ENCODE data around the gene CLASP1.
"Not testable (repeated sequence)": the region's sequence is repeated elsewhere in the genome, so short reads cannot be mapped to it uniquely, and the experiment has no call there.

CLASP1 gene

DNA sequence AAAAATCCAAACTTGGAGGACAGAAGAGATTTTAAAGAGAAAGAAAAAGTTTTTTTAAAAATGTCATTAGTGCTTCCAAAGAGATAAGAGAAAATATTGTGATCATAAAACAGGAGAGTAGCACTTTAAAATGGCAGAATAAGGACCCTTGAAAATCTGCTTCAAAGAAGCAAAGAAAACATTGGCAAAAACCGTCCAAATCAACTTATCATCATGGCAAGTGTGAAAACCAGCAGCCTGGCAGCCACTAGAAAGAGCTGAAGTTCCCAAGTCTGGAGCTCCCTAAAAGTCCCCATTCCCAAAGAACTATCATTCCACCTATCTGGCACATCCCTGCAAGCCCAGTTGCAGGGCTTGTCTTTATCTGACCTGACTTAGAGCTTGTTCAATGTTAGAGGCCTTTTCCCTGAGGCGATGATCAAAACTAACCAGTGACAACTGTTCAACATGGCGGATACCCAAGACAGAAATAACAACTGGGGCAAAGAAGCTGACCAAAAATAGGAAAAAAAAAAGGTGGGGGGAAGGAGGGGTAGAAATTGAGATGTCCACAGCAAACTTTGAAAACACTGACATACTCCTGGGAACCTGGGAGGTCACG, 143.2 kb downstream of the CLASP1 start:
- DNase-seq, result no peak

DNA sequence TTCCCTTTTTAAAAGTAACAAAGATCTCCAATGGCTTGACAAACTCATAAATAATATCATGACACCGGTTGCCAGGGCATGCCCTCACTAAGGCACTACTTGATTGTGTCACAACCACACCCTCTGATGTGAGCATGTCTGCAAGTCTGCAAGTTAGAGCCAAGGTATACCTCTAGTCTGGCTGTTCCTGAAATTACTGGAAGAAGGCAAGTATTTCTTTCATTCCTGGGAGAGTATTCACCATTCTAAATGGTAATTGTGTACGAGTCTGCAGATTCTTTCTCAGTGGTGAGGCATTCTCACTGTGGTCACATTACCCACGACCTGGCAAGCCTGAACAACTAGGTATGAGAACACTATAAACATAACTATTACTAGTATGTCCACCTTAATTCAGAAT, 144.3 kb downstream of the CLASP1 start:
- no peak for DNase-seq

DNA sequence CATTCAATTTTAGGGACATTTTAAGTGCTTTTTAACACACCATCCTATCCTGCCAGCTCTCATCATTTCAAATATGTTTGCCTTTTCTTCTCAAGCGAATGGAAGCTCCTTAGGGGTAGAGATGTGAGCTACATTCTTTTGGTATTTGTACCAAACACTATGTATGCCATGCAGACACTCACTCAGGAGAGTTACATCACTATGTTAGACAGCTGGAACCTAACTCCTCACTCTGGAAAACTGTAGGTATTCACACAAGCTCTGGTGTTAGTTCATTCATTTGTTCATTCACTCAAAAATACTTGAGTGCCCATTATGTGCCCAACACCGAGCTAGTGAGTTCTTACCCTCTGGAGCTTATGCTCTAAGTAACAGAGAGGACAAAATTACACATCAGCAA, 144.9 kb downstream of the CLASP1 start:
- DNase-seq, result no peak

DNA sequence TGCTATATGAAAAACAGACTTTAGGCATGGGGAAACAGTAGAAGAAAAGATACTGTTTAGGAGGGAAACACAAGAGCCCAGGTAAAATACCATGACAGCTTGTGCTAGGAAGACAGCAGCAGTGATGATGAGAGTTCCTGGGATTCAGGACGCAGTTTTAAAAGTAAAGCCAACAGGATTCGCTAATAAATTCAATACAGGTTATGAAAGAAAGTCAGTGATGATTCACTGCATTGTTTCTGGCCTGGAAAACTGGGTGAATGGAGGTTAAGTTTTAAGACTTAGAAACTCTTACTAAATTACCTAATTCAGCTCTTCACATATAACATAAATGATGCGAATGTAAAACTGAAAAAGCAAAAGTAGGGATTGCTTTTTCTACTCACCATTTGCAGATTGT, 146.5 kb downstream of the CLASP1 start:
- DNase-seq, result no peak

- no peak for DNase-seq
Observed at GRCh38 chr2:121502246-121502645, 147.0 kb downstream of the CLASP1 start.

- DNase-seq, result no peak
Observed at GRCh38 chr2:121501554-121501953, 147.7 kb downstream of the CLASP1 start.

- no peak for DNase-seq
Observed at GRCh38 chr2:121501031-121501430, 148.2 kb downstream of the CLASP1 start.

DNA sequence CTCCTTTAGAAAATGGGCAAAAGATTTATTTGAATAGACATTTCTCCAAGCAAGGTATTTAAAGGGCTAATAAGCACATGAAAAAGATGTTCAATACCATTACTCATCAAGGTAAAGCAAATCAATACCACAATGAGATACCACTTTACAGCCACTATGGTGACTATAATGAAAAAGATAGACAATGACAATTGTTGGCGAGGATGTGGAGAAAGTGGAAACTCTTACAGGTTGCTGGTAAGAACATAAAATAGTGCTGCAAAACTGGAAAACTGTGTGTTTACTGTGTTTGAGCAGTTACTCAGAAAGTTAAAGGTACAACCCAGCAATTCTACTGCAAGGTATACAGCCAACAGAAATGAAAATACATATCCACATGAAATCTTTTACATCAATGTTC, 150.5 kb downstream of the CLASP1 start:
- no peak for DNase-seq

- DNase-seq, result no peak
Observed at GRCh38 chr2:121492409-121492808, 156.9 kb downstream of the CLASP1 start.

DNA sequence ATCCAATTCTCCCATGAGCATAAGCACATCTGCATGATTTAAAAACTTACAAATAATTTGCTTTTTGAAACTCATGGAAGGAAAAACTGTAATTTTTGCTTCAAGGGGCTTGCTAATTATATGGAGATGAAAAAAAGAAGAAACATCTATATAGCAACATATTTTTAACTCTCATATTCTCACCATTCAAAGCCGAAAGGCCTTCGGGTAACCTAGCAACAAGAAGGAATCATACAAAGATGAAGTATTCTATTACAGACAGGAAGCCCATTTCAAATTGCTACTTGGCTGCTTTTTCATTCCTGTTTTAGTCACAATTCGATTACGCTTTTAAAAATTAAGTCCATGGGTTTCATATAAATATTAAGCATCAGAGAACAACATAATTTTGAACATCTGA, 157.7 kb downstream of the CLASP1 start:
- DNase-seq, result no peak

DNA sequence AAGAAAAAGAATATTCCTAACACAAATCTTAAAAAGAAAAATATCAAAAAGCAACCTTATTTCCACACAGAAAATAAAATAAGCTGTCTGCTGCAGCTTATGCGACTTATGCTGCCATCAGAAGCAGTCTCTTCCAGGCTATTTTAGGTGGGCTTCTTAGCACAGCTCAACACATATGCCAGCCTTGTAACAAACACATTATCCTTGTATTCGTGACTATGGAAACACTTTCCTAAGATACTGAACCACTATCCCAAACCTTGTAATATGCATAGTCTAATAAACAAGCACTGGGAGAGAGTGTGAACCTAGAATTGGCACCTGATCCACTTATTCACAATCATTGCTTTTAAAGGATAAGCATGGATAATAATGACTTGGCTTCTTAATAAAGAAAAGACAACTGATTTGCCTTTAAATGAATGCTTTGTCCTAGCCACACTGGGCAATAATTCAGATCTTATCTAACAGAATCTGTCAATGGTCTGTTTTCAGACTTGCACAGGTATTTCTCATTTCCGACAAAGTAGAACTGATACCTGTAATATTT, 158.6 kb downstream of the CLASP1 start:
- no peak for DNase-seq

DNA sequence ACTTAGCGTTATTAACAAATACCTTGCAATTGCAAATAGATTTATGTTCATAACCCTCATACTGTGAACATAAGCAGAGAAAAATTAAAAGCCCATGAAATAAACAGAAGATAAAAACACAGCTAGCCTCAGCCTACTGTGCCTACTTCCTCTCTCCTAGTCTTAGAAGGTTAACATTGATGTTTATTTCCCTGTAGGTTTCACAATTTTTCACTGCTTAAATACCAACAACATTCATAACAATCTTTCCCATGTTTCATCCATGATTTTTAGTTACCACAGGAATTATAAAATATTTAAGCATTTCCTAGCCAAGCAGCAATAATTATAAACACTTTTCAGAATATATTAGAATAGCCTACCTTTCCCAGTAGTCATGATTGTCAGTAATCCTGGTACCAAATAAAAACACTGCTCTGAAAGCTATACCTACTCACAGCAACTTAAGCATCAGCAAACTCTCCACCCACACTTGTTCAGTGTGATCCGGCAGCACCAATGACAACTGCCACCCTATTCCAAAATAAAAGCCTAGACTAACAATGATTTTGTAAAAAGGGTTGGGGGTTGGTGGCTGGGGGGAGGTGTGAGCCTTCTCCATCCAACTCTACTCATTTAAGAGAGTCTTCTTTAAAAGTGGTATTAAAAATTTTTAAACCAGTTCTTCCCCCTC, 159.2 kb downstream of the CLASP1 start:
- no peak for DNase-seq

- DNase-seq, result no peak
Observed at GRCh38 chr2:121489284-121489683, 160.0 kb downstream of the CLASP1 start.

GRCh38 chr2:121486191-121486790, 163.0 kb downstream of the CLASP1 start:
- no peak for DNase-seq

- no peak for DNase-seq
Observed at GRCh38 chr2:121485039-121485438, 164.2 kb downstream of the CLASP1 start.

- DNase-seq, result no peak
Observed at GRCh38 chr2:121483846-121484245, 165.4 kb downstream of the CLASP1 start.

DNA sequence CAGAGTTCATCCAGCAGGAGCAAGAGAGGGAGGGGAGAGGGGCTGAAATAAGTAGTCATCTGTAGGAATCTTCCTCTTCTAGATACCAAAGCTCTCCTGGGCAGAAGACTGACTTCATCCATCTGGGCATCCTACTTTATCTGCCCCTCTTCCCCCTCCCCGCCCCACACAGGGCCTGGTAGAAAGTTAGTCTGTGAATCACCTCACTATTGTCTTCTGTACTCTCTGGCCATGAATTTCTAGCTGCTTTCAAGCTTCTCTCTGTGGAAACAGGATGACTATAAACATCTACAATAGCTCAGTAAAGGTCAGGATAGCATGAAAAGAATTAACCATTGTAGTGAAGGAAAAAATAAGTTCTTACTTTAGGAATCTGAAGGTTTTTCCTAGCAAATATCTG, 166.2 kb downstream of the CLASP1 start:
- DNase-seq, result no peak

GRCh38 chr2:121480826-121481225, 168.4 kb downstream of the CLASP1 start:
- peak in 5 of 56 donors; percentile 4 to 32 (median 16) for DNase-seq

DNA sequence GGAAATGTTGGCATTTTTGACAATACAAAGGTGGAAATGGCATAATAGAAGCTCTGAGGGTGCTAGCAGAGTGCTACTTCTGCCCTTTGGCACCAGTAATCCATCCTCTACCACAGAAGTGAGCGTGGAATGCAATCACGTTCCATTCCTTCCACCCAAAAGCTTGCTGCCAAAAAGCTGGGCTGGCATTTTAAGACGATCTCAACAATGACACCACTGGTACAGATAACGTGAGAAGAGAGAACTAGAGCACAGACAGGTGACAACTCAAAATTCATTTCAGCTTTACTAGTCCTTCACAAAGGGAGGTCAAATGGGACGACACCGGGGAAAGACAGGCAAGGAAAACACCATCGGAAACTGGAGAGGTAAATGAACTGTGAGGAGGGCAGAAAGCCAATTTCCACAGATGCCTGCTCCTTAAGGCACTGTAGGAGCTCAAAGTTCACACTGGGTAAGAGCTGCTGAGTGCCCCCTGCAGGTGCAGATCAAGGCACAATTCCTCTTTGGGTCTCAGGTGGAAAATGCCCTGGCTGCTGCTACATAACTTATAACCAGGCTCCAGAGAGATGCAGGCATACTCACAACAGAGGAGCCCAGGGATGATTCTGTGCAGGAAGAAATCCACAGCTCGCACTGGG, 169.3 kb downstream of the CLASP1 start:
- DNase-seq, result no peak

DNA sequence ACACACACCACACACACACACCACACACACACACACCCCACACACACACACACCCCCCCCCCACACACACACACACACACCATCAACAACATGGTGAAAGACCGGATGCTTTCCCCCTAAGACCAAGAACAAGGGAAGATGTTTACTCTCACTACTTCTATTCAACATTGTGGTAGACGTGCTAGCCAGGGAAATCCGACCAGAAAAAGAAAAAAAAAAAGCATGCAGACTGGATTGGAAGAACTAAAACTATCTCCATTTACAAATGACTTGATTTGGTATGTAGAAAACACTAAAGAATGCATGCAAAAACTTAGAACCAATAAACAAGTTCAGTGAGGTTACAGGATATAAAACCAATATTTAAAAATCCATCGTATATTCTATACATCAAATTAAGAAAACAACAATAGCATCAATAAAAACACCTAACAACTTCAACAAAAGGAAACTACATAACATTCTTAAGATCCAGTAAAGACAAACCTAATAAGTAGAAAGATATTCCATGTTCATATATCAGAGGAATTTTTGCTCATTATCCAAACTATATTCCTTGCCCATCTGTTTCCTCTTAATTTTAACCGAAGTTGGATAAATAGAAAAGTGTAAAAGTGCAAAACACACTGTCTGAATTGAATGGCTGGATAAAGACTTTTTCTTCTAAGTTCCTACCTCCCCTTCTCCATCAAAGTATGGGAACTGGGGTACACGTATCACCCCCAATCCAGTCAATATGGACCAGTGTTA, 170.1 kb downstream of the CLASP1 start:
- no peak for DNase-seq

- not testable (repeated sequence) for DNase-seq
Observed at GRCh38 chr2:121478358-121478995, 170.8 kb downstream of the CLASP1 start.
